Measurements from ENCODE around the gene ZMYND10. TPM values are rescaled to one million over a fixed set of nuclear protein-coding genes. Genes with fewer than 3 reads are reported as not detected.

The ZMYND10 gene
- polyA plus RNA-seq, 1 of the 3 experiments (the other 2 are of a cell fraction): 0.95 TPM

- no peaks in the 10 kb centered on the region for H3F3A ChIP-seq (replicated peaks; ENCODE audit: insufficient read depth)
- peak within 1 kb of the TSS; percentile 60 to 84; a peak in 3 of 4 replicates for H3K27ac ChIP-seq (ENCODE audit: low read depth in 2 of 2, low read length in 1 of 2)
- H3K9me2 ChIP-seq: no peaks in the 10 kb centered on the region
- WGBS (ENCODE audit: low lambda C conversion rate): 3% methylated on average over 20 of the region's 64 CpGs
- H3K4me3 ChIP-seq (ENCODE audit: low read depth in 2 of 2, low read length in 1 of 2): peak within 1 kb of the TSS; percentile 77 to 95
- peaks cover 45% of the 10 kb centered on the region for H4K20me1 ChIP-seq (ENCODE audit: insufficient read depth)
- H3K4me1 ChIP-seq (ENCODE audit: control insufficient read depth in 1 of 2, insufficient read depth in 2 of 2, low read depth in 1 of 2, low read length in 1 of 2): peaks cover 8 to 49% of the 10 kb centered on the region in 2 experiments; a peak in 2 of 4 replicates
- ChIA-PET POLR2A (interaction anchor here (0.6 to 1.6 kb wide), 9 partner anchors 8 to 1609 kb away, joined by 3 to 11 read pairs (median 3); partner anchors contain the start of genes CYB561D2 and NPRL2), CTCF (interaction anchor here (0.8 to 0.9 kb wide), 2 partner anchors 30 to 31 kb away, joined by 3 read pairs; no protein-coding TSS in a partner anchor)
- DNase-seq: peak; percentile 98
- peak within 1 kb of the TSS; percentile 87 for H3K9ac ChIP-seq
- no peaks in the 10 kb centered on the region for H3K27me3 ChIP-seq (ENCODE audit: insufficient read depth)
- H3K36me3 ChIP-seq (replicated peaks in 1 of 2; ENCODE audit: control insufficient read depth in 1 of 2, insufficient read depth in 2 of 2, low read length in 1 of 2): peaks cover 18 to 34% of the 10 kb centered on the region in 2 experiments
- peaks cover 52% of the 10 kb centered on the region for H3K79me2 ChIP-seq (ENCODE audit: insufficient read depth)
- H3K4me2 ChIP-seq: peak within 1 kb of the TSS; percentile 94
- no peaks in the 10 kb centered on the region for H3K9me3 ChIP-seq
- H2AFZ ChIP-seq (ENCODE audit: low read depth): peak within 1 kb of the TSS; percentile 92
- TF ChIP-seq GATA2 (CRISPR knock-in tag; IDR thresholded peaks at IDR 0.05): no peak
- TF ChIP-seq SIN3A (IDR thresholded peaks at IDR 0.05; ENCODE audit: borderline replicate concordance, low read depth, low read length): no peak; the same call in 1 of the 2 replicates
- no peak for TF ChIP-seq TEAD4 (IDR thresholded peaks at IDR 0.05; ENCODE audit: borderline replicate concordance, insufficient read depth)
- TF ChIP-seq RCOR1 (IDR thresholded peaks at IDR 0.05; ENCODE audit: low read length): no peak
- peak; percentile 38 for TF ChIP-seq MAX (IDR thresholded peaks at IDR 0.05; ENCODE audit: low read depth)
- TF ChIP-seq NFIC (IDR thresholded peaks at IDR 0.05; ENCODE audit: borderline replicate concordance): peak; percentile 21; the same call in 1 of the 2 replicates
- no peak for TF ChIP-seq CTCF (IDR thresholded peaks at IDR 0.05)
- TF ChIP-seq CHD2 (IDR thresholded peaks at IDR 0.05; ENCODE audit: low read length, partially characterized antibody): peak; percentile 97
- peak; percentile 84 for TF ChIP-seq FOXJ3 (CRISPR knock-in tag; IDR thresholded peaks at IDR 0.05)
- TF ChIP-seq TAF1 (IDR thresholded peaks at IDR 0.05; ENCODE audit: borderline replicate concordance, low read depth, low read length): peak; percentile 62
- no peak; the same call in 1 of the 2 replicates for TF ChIP-seq PBX3 (IDR thresholded peaks at IDR 0.05)
- TF ChIP-seq TCF12 (IDR thresholded peaks at IDR 0.05): no peak
- TF ChIP-seq ZBTB33 (IDR thresholded peaks at IDR 0.05; ENCODE audit: borderline replicate concordance, low read depth): peak; percentile 65; the same call in 1 of the 2 replicates
- TF ChIP-seq EP300 (IDR thresholded peaks at IDR 0.05; ENCODE audit: borderline replicate concordance in 1 of 2, low read depth in 1 of 2, low read length in 1 of 2): no peak; a peak in 1 of 4 replicates
- TF ChIP-seq RAD21 (IDR thresholded peaks at IDR 0.05; ENCODE audit: low read length): no peak
- TF ChIP-seq USF1 (IDR thresholded peaks at IDR 0.05; ENCODE audit: borderline replicate concordance, low read depth): peak; percentile 47; the same call in 1 of the 2 replicates
- no peak for TF ChIP-seq FOSL2 (IDR thresholded peaks at IDR 0.05; ENCODE audit: borderline replicate concordance, low read depth)
- TF ChIP-seq FOXM1 (IDR thresholded peaks at IDR 0.05; ENCODE audit: low read depth): no peak
- TF ChIP-seq RXRA (IDR thresholded peaks at IDR 0.05; ENCODE audit: borderline replicate concordance, low read depth): no peak
- TF ChIP-seq MXI1 (IDR thresholded peaks at IDR 0.05; ENCODE audit: low read depth, low read length): peak; percentile 32; the same call in 1 of the 2 replicates
- TF ChIP-seq REST (IDR thresholded peaks at IDR 0.05; ENCODE audit: low read depth, low read length): no peak
Observed at GRCh38 chr3:50358911-50359759, 13.6 kb upstream of the ZMYND10 start, which contains the start of gene TMEM115. Gene TMEM115 (minus strand): TSS chr3:50359521. CDS start chr3:50359063, 458 bp downstream.

All from SK-N-SH (cell line).